Thoracic aorta (tissue), 2 donors: ENCODE results near the gene PAX8. TPM values are rescaled to one million over a fixed set of nuclear protein-coding genes. Genes with fewer than 3 reads are reported as not detected.

Experiments
- ATAC-seq: fragments of 150-250 bp; one replicate; pipeline ENCODE4 v1.8.0; 2017; ENCODE audit warnings: low read depth; ENCODE audit not compliant: insufficient number of reproducible peaks, low FRiP score
- DNase-seq: peaks from one replicate; pipeline ENCODE4 v3.0.0-alpha.2; 2020; ENCODE audit warnings: low spot score
- H3K27ac ChIP-seq, 2 donors: fragments of 200-600 bp; sonication (generic); 1 replicate in 1 of 2; 2 replicates in 1 of 2; pipeline ENCODE4 v1.5.1; 2016; ENCODE audit warnings: mild to moderate bottlenecking in 2 of 2, moderate library complexity in 2 of 2
- H3K27me3 ChIP-seq: fragments of 200-600 bp; sonication (generic); replicated peaks from 2 replicates; pipeline ENCODE4 v1.6.0; 2016; ENCODE audit warnings: mild to moderate bottlenecking; ENCODE audit not compliant: insufficient read depth
- H3K36me3 ChIP-seq: fragments of 200-600 bp; sonication (generic); one replicate; pipeline ENCODE4 v1.5.1; 2016
- H3K4me1 ChIP-seq, 2 donors: fragments of 200-600 bp; sonication (generic); 1 replicate in 1 of 2; 2 replicates in 1 of 2; pipeline versions ENCODE4 v1.5.1 to v1.6.0; 2016; ENCODE audit warnings: low read depth in 2 of 2, mild to moderate bottlenecking in 1 of 2; ENCODE audit not compliant: control insufficient read depth in 1 of 2
- H3K4me3 ChIP-seq: fragments of 200-600 bp; sonication (generic); 2 replicates; pipeline ENCODE4 v1.5.1; 2016; ENCODE audit warnings: mild to moderate bottlenecking
- H3K9me3 ChIP-seq: fragments of 200-600 bp; sonication (generic); 2 replicates; pipeline ENCODE4 v1.5.1; 2016
- CTCF ChIP-seq: fragments of 200-600 bp; sonication (generic); IDR thresholded peaks from one replicate; pipeline ENCODE4 v1.5.1; 2019; ENCODE audit warnings: antibody characterized with exemption
- total RNA-seq, 2 donors: library from RNA; depleted of rRNA; stranded (reverse); fragments of >200 nt; gene quantifications; one replicate each; pipeline versions ENCODE4 v1.1.0 to v1.2.3, GENCODE V29; 2016

Gene PAX8
- total RNA-seq, 2 donors from 2014 or later, result 2.4 to 10.3 TPM

GRCh38 chr2:113246606-113247005 is 32.1 kb downstream of the PAX8 start:
- Histone ChIP-seq H3K9me3 (no peaks in the 10 kb centered on the region), H3K27ac (no peak overlapping the region), H3K36me3 (no peaks in the 10 kb centered on the region), H3K4me1 (peaks cover 3 to 6% of the 10 kb centered on the region in 2 donors), H3K4me3 (no peak overlapping the region), H3K27me3 (no peaks in the 10 kb centered on the region)
- TF ChIP-seq CTCF, result no peak
- DNase-seq (no peak), ATAC-seq (no peak)

GRCh38 chr2:113245276-113245711 is 33.4 kb downstream of the PAX8 start:
- TF ChIP-seq CTCF, result no peak
- Histone ChIP-seq H3K4me1 (peaks cover 14 to 19% of the 10 kb centered on the region in 2 donors), H3K9me3 (no peaks in the 10 kb centered on the region), H3K27me3 (no peaks in the 10 kb centered on the region), H3K4me3 (no peak overlapping the region), H3K27ac (no peak overlapping the region), H3K36me3 (no peaks in the 10 kb centered on the region)
- no peak for ATAC-seq
- no peak for DNase-seq

GRCh38 chr2:113242327-113242726 is 36.4 kb downstream of the PAX8 start:
- Histone ChIP-seq H3K27ac (peak overlapping the region in 1 of 2 donors; percentile 71), H3K4me1 (peaks cover 20 to 28% of the 10 kb centered on the region in 2 donors), H3K36me3 (no peaks in the 10 kb centered on the region), H3K4me3 (no peak overlapping the region), H3K9me3 (no peaks in the 10 kb centered on the region), H3K27me3 (no peaks in the 10 kb centered on the region)
- no peak for TF ChIP-seq CTCF
- no peak for ATAC-seq
- no peak for DNase-seq

- Histone ChIP-seq H3K4me3 (peak overlapping the region; percentile 16), H3K9me3 (no peaks in the 10 kb centered on the region), H3K27ac (peak overlapping the region; percentile 71 to 72), H3K27me3 (no peaks in the 10 kb centered on the region), H3K4me1 (peaks cover 20 to 28% of the 10 kb centered on the region in 2 donors), H3K36me3 (no peaks in the 10 kb centered on the region)
- ATAC-seq (peak; percentile 88), DNase-seq (peak; percentile 78)
- TF ChIP-seq CTCF, result no peak
Observed at GRCh38 chr2:113240915-113241911, 37.5 kb downstream of the PAX8 start.

GRCh38 chr2:113240150-113240914 is 38.4 kb downstream of the PAX8 start:
- Histone ChIP-seq H3K4me1 (peaks cover 20 to 28% of the 10 kb centered on the region in 2 donors), H3K36me3 (no peaks in the 10 kb centered on the region), H3K4me3 (peak overlapping the region; percentile 16), H3K27ac (peak overlapping the region; percentile 71 to 72), H3K27me3 (no peaks in the 10 kb centered on the region), H3K9me3 (no peaks in the 10 kb centered on the region)
- TF ChIP-seq CTCF, result no peak
- ATAC-seq (peak; percentile 45), DNase-seq (peak; percentile 62)
